ENCODE results near the gene PACRG. TPM values are rescaled to one million over a fixed set of nuclear protein-coding genes. Genes with fewer than 3 reads are reported as not detected.
A peak's percentile ranks its signal among the peaks of the same experiment; 100 is the strongest.

Gene PACRG
- total RNA-seq, 2 experiments from 2014 or later, result 0.66 to 0.81 TPM

GRCh38 chr6:163180874-163181541 is 453.2 kb downstream of the PACRG start:
- Mint-ChIP-seq H3K9me3 (no peaks in the 10 kb centered on the region), H3K36me3 (ENCODE audit: low read depth) (no peaks in the 10 kb centered on the region), H3K4me3 (no peak overlapping the region), H3K4me1 (ENCODE audit: low read depth) (no peaks in the 10 kb centered on the region), H3K27ac (no peak overlapping the region), H3K27me3 (peaks cover 10% of the 10 kb centered on the region)
- peak in 3 of 14 experiments; percentile 4 to 32 (median 30) for DNase-seq
- Histone ChIP-seq H3K36me3 (ENCODE audit: insufficient read depth, low read length) (no peaks in the 10 kb centered on the region), H3K4me3 (ENCODE audit: low read length) (no peak overlapping the region), H3K27ac (ENCODE audit: low read depth in 1 of 2, low read length in 2 of 2) (no peak overlapping the region), H3K9me3 (ENCODE audit: control insufficient read depth in 1 of 2, insufficient read depth in 1 of 2, low read length in 2 of 2) (no peaks in the 10 kb centered on the region), H3K27me3 (ENCODE audit: control insufficient read depth in 1 of 2, insufficient read depth in 2 of 2, low read length in 2 of 2) (peaks cover 0 to 4% of the 10 kb centered on the region in 2 experiments), H3K4me1 (ENCODE audit: insufficient read depth, low read length) (no peaks in the 10 kb centered on the region)
- ChIA-PET POLR2A (no interaction called here), CTCF (interaction anchor here (0.7 kb wide), 1 partner anchor 502 kb away, joined by 4 read pairs; no protein-coding TSS in a partner anchor)
- TF ChIP-seq CTCF (IDR thresholded peaks at IDR 0.05), result no peak
- ATAC-seq (ENCODE audit: poor library complexity), result no peak
- intact Hi-C loops (cut with DNase I, micrococcal nuclease), result no loop called here

GRCh38 chr6:163181666-163182180 is 453.9 kb downstream of the PACRG start:
- no peaks in the 10 kb centered on the region for H3K4me1 ChIP-seq (ENCODE audit: insufficient read depth, low read length)
- H3K36me3 ChIP-seq (ENCODE audit: insufficient read depth, low read length), result no peaks in the 10 kb centered on the region
- DNase-seq (no peak), ATAC-seq (ENCODE audit: poor library complexity) (no peak)
- Mint-ChIP-seq H3K36me3 (ENCODE audit: low read depth) (no peaks in the 10 kb centered on the region), H3K4me3 (no peak overlapping the region), H3K9me3 (no peaks in the 10 kb centered on the region), H3K27me3 (peaks cover 10% of the 10 kb centered on the region), H3K27ac (no peak overlapping the region), H3K4me1 (ENCODE audit: low read depth) (no peaks in the 10 kb centered on the region)
- H3K27ac ChIP-seq (ENCODE audit: low read depth in 1 of 2, low read length in 2 of 2), result no peak overlapping the region
- ChIA-PET POLR2A (no interaction called here), CTCF (interaction anchor here (0.7 kb wide), 1 partner anchor 501 kb away, joined by 4 read pairs; no protein-coding TSS in a partner anchor)
- intact Hi-C loops (cut with DNase I, micrococcal nuclease), result no loop called here
- no peak overlapping the region for H3K4me3 ChIP-seq (ENCODE audit: low read length)
- no peak for TF ChIP-seq CTCF (IDR thresholded peaks at IDR 0.05)
- peaks cover 0 to 4% of the 10 kb centered on the region in 2 experiments for H3K27me3 ChIP-seq (ENCODE audit: control insufficient read depth in 1 of 2, insufficient read depth in 2 of 2, low read length in 2 of 2)
- H3K9me3 ChIP-seq (ENCODE audit: control insufficient read depth in 1 of 2, insufficient read depth in 1 of 2, low read length in 2 of 2), result no peaks in the 10 kb centered on the region

- intact Hi-C loops (cut with DNase I, micrococcal nuclease), result no loop called here
- H3K4me1 Mint-ChIP-seq (ENCODE audit: low read depth), result no peaks in the 10 kb centered on the region
Observed at GRCh38 chr6:163182696-163183095, 454.9 kb downstream of the PACRG start.

More at GRCh38 chr6:163182696-163183095, 454.9 kb downstream of the PACRG start:
- Histone ChIP-seq H3K27ac (ENCODE audit: low read depth in 1 of 2, low read length in 2 of 2) (no peak overlapping the region), H3K36me3 (ENCODE audit: insufficient read depth, low read length) (no peaks in the 10 kb centered on the region), H3K27me3 (ENCODE audit: control insufficient read depth in 1 of 2, insufficient read depth in 2 of 2, low read length in 2 of 2) (peaks cover 0 to 4% of the 10 kb centered on the region in 2 experiments), H3K4me1 (ENCODE audit: insufficient read depth, low read length) (no peaks in the 10 kb centered on the region), H3K4me3 (ENCODE audit: low read length) (no peak overlapping the region), H3K9me3 (ENCODE audit: control insufficient read depth in 1 of 2, insufficient read depth in 1 of 2, low read length in 2 of 2) (peaks cover 0 to 8% of the 10 kb centered on the region in 2 experiments)
- Mint-ChIP-seq H3K27ac (no peak overlapping the region), H3K9me3 (no peaks in the 10 kb centered on the region), H3K4me3 (no peak overlapping the region), H3K27me3 (peaks cover 6% of the 10 kb centered on the region), H3K36me3 (ENCODE audit: low read depth) (no peaks in the 10 kb centered on the region)
- ChIA-PET POLR2A (no interaction called here), CTCF (no interaction called here)
- DNase-seq, result no peak
- no peak for TF ChIP-seq CTCF (IDR thresholded peaks at IDR 0.05)
- ATAC-seq (ENCODE audit: poor library complexity), result no peak
